GM18519 (cell line): ENCODE data around the gene LRRTM1.

Experiments
- ATAC-seq: cut with Tn5 transposase; IDR thresholded peaks from one replicate; pipeline ENCODE4 v1.9.1; 2021; ENCODE audit warnings: mild to moderate bottlenecking, moderate library complexity; ENCODE audit not compliant: unreplicated experiment, low FRiP score

The LRRTM1 gene

GRCh38 chr2:80252294-80252986, 52.1 kb downstream of the LRRTM1 start:
- no peak for ATAC-seq
